GM18511 (cell line): ENCODE measurements around the gene RCC2.
"Not testable (repeated sequence)": the region's sequence is repeated elsewhere in the genome, so short reads cannot be mapped to it uniquely, and the experiment has no call there.

Experiments
- ATAC-seq: cut with Tn5 transposase; IDR thresholded peaks from one replicate; pipeline ENCODE4 v1.9.1; 2021; ENCODE audit warnings: mild to moderate bottlenecking, moderate library complexity; ENCODE audit not compliant: unreplicated experiment

RCC2 gene

DNA sequence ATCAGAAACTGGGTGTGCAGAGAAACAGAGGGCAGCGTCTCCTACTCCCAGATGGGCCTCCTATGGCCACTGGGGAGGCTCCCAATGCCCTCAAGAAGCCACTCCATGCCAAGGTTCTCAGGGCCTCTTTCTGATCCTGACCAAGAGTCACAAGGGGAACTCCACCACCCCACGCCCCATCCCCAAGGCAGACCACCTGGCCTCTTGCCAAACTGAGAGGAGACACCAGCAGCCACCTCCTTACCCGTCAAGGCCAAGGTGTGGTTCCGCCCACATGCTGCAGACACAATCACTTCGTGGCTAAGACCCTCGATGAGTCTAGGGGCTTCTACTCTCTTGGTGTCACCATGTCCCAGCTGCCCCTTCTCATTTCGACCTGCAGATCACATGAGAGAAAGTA is 17.0 kb downstream of the RCC2 start:
- no peak for ATAC-seq

DNA sequence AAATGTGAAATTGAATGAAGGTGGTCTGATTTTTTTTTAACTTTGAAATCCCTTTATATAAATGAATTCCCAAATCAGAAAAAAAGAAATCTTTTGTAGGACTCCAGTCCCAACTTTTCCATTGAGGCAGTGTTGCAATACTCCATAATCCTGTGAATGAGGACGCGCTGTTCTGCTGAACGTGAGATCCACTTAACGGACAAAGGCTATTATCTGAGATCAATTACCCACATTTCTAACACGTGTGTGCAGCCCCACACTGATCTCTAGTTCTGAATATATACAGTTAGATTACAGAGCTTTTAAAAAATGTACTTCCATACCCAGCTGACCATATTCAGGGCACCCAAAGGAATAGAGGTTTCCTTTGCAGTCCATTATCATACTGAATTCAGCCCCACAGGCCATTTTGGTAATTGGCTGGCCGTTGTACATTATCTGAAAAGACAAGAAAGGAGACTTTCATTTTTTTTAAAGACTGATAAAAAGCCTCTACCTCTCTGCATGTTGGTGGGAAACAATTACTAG is 19.0 kb downstream of the RCC2 start:
- ATAC-seq = no peak

DNA sequence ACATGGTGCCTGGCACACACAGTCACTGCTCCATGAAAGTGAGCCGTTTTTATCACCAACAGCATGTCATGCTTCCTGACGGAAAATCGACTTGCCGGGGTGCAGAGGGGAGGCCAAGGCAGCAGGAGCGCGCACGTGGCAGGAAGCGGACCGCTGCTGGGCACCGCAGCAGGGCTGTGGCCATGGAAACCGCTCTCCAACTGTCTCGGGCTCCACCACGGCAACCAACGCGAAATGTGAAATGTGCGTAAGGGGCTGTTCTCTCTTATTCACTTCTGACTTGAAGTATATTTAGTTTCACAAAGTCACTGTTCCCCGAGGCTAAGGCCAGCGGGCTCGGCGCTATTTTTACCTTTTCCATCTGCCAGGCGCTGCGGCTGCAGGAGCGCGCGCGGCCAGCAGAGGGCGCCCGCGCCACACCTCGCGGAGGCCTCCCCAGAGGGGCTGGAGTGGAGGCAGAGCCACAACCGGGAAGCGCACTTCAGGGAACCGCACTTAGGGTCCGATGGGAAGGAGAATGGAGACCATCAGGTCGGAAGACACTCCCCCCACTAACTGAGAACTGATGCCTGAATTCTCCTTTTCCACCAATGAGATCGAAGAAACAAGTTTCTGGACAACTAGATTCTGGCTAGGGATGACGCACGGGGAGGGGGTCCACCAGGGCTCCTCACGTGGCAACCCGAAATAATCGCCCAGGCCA is 19.7 kb downstream of the RCC2 start:
- ATAC-seq = no peak

DNA sequence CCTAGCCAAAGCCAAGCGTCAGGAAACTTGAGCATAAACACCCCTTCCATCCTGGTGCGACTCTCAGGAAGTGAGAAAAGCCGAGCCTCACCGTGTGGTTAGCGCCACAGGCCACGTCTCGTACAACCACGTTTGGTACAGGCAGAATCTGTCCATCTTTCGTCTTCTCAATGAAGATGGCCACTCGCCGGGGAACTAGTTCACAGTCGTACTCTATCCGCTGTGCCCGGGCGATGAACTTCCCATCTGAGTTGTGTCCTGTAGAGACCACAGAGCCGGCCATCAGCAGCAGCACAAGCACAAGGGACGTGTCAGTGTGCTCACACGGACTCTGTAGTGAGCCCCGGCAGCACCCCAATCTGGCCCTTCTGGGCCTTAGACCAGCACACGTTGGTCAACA is 23.1 kb downstream of the RCC2 start:
- no peak for ATAC-seq

DNA sequence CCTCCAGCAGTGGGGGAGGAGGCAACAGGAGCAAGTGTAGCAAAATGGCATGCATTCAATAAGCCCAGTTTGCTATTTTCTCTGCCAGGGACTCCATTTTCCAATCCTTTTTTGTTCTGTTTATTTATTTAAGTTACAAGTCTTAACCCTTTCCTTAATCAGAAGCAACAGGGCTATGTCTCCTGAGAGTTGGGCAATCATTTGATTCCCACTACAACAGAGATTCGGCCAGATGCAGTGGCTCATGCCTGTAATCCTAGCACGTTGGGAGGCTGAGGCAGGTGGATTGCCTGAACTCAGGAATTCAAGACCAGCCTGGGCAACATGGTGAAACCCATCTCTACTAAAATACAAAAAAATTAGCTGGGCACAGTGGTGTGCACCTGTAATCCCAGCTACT is 25.5 kb downstream of the RCC2 start:
- ATAC-seq = no peak

DNA sequence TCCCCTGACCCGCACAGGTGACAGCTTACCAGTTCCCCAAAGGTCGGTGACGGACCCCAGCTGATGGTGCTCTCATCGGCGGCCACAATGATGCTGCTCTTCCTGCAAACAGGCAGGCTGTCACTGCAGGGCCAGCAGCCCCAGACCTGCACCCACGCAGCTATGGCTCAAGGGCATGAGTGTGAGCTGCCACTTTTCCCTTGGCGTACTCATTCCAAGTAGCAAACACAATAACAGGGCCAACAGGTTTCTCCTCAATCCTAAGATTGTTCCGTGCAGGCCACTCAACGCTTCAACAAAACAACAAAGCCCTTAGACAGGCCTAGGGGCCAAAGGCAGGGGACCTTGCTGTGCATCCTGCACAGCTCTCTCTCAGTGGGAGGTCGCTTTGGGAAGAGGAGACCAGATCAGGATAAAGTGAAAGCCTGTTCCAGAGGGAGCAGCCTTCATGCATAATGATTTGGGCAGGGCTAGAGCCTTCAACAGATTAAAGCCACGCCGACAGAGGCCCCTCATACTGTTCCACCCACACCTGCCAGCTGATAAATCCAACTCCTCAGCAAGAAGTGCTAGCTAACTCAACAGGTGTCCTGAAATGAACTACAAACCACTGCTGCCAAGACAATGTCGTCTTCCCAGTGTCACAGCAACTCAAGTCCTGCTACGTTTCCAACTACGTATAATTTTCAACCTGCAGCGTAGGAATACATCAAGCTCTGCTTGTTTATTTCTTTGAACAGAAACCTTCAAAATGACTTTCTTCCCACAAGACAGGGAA is 27.2 kb downstream of the RCC2 start:
- ATAC-seq = no peak

DNA sequence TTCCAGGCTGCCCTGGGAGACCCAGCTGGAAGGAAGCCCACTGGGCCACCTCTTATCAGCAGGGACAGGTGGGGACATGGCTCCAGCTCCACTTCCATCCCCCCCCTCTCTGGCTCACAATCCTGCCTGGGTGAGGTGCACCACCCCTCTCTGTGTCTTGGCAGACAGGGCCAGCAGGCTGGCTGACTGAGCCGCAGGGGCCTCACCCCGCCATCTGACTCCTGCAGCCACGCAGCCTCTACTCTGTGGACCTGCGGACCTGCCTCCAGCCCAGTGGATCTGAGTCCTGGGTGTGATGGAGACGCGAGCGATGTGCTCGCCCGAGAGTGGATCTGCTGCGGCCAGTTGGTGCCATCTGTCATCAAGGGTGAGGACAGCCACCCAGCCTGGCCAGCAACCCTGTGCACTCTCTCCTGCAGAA is 30.1 kb downstream of the RCC2 start:
- ATAC-seq = no peak

DNA sequence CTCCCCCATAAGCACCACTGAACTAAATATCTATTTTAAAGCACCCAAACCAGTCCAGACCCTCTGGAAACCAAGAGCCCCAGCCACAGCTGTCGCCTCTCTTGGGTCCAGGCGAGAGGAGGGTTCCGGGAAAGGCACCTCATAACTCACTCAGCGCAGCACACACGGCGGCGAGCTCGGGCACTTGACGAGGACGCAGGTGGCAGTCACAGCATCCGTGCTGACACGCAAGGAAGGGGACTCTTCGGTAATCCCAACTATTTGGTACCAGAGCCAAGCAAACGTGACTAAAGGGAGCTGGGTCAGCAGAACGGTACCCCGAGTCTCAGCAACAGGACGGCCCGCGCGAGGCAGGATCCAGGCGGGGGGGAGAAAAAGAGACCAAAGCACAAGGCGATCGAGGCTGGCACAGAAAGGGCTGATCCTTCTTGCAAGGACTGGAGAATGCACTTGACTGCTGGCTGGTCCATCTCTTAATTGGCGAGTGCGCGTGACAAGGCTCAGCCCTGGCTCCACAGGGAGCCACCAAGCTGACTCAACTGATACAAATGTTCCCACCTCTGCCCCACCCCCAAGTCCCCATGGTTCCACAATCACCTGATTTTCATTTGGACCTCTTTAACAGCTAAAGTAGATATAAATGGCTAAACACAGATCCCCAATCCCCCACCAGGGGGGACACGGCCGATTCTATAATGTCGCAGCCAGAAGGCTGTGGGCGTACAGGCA is 31.5 kb downstream of the RCC2 start:
- ATAC-seq = not testable (repeated sequence)

DNA sequence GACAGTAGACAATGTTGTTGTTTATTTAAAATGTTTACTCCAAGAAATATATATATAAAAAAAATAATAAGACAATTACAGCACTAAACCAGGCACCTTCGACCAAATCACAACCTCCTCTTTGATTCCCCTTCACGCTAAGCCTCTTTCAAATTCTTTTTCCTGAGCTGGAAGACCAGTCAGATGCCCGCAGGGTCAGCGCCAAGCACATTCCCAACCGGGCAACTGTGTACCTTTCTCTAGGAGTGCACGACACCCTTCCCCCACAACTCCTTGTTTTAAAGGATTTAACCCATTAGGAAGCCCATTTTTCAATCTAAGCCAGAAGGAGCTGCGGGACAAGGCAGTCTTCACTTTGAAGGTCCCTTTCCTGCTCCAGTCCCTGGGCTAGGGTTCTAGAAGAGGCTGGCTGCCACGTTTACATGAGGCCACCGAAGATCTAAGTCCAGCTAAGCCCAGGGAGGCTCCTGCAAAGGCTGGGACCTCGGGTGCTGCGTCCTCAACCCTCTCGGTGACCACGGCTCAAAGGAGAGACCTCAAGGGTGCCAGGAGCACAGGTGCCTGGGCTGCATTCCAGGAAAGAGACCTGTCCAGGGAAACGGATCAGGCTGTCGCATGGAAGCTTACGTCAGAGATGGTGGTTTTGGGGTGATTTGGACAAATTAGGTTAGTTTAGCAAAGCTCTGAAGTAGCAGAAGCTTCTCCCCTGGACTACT is 32.6 kb downstream of the RCC2 start:
- not testable (repeated sequence) for ATAC-seq

DNA sequence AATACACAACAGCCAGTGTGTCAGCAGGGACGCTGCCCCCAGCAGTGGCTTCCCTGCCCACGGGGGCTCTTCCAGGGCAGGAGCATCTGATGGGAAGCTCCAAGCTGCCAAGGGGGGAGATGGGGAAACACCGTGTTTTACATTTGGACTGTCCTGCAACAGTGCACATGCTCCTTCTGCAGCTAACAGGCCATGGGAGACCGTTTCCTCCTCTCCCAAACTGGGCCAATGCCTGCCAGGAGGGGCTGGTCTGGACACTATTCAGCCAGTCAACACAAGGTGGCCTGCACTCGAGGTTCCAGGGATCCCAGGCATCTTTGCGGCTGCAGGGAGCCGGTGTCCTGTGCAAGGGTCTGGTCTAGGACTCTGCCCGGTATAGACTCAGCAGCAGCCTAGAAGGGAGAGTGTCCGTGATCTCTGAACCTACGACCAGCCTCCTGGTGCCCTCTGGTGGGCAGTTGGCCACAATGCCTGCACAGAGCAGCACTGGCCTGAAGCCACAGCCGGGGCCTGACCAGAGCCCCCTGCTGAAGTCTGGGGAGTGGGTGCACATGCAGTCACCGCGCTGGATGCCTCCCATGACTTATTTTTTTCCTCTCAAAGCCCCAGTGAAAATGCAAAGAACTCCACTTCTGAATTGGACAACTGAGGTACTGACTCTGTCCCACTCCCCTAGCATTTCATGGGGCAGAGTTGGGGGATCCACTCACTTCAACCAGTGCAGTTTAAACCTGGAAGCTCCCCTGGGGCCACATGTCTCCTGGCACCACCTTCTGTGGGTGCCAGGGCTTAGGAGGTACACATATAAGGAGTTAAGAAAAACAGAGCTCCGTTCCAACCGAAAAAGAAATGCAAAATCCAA is 33.3 kb downstream of the RCC2 start:
- no peak for ATAC-seq

DNA sequence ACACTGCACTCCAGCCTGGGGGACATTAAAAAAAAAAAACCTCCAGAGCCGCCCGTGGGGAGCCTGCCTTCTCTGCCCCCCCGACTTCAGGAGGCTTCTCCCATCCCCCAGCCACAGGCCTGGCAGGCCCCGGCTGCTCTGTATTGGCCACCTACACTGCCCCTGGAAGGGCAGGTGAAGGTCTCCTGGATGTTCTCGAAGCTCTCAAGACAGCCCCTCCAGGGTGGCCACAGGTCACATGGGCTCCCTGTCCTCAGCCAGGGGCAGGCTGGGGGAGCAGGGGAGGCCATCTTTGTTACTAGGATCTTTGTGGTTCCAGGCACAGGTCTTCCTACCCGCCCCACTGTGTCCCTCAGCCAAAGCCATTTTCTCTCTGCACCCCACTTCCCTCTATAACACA is 34.7 kb downstream of the RCC2 start:
- no peak for ATAC-seq

DNA sequence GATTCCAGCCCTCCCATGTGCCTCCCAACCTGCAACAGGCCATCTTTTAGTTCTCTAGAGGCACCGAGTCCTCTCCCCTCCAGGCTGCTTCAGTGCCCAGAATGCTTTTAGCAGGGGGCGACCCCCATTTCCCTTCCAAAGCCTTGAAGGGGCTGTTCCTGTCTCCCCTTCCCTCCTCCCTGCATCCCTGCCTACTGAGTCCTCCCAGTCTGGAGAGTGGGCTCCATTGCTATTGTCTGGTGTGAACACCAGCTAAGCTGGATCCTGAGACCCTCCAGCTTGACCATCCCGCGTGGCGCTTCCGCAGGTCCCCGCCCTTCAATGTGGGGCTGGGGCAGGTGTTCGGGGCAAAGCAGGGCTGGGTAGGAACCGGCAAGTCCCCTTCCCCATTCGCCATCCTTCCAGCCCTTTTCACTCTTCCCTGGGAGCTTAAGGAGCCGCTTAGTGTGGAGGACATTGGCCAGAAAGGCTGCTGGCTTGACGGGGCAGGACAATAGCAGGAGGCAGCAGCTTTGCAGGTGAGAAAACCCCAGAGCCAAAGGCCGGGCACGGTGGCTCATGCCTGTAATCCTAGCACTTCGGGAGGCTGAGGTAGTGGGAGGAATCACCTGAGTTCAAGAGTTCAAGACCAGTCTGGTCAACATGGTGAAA is 35.3 kb downstream of the RCC2 start:
- ATAC-seq = no peak

DNA sequence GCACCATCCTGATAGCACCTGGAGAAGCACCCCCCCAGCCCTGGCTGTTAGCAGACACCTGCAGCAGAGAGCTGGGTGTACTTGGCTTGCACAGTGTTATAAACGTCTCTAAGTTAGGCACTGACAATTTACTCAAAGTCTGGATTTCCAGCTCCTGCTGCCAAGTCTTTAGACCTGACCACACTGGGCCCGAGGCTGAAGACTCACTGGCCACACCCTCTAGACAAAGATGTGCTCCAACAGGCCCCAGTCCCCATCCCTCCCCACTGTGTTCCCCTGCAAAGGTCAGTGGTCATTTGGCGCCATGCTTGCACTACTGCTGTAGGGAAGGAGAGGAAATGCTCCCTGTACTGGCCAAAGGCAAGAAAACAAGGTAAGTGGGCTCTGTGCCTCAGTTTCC is 36.4 kb downstream of the RCC2 start:
- ATAC-seq = no peak

DNA sequence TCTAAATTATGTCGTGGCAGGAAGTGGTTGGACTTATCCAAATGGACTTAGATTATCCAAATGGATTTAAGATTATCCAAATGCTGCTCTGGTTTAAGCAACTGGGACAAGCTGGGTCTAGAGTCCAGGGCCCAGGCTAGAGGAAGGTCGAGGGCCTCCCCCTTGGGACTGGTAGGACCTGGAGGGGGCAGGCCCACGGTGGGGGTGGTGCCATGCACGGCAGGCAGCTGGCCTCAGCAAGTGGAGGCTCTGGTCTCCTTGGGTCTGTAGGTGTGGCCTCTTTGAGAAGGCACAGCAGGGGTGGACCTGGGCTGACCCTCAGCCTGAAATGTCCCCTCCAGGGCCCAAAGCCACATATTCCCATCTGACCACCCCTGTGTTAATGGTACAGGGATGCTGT is 37.6 kb downstream of the RCC2 start:
- no peak for ATAC-seq

DNA sequence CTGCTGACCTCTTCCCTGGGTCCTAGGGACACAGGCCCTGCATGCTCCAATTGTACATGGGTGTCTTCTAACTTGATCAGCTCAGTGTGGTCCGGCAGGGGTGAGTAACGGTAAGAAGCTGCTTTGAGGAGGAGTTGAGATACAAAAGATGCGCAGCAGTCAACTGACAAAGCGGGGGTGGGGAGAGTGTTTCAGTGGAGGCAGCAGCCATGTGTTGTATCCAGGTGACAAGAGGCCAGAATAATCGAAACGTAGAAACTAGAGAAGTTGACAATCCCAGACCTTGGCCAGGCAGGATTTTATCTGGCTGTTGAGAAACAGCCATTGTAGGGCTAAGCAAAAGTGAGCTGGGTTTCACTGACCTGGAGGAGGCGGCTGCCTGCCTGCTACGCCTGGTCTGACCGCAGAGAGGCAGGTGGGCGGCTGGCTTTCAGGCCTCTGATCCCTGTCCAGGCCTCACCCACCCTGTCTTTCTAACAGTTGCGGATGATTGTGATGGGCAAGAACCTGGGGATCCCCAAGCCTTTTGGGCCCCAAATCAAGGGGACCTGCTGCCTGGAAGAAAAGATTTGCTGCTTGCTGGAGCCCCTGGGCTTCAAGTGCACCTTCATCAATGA is 38.6 kb downstream of the RCC2 start:
- ATAC-seq = no peak

DNA sequence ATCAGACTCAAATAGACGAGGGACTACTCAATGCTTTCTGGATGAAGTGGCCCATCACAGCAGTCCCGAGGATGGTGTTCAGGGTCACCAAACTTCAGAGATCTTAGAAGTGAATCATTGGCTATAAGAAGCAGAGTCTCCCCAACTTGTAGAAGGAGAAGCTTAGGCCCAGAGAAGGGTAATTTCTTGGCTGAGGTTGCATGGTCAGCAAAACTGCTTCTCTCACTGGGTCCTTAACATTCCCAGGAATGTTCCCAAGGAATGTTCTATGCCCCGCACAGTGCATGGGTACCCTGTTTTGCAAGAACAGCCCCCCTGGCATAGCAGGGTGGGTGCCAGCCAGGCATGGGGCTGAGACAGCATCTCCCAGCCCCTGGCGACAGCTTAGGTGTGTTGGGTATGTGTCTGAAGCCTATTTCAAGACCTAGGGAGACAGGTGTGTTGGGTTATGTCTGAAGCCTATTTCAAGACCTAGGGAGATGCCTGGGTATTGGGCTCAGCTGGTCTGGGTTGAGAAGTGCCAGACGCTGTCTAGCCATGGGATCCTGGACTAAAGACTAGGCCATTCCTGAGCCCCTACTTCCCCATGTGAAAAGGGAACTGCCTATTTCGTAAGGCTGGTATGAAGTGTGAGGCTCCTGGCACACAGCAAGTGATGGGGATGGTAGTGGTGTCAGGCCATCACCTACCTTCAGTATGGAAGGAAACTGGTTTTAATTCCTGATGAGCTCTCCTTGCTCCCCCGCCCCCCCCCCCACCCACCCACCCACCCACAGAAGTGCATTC is 41.4 kb downstream of the RCC2 start:
- ATAC-seq = no peak

DNA sequence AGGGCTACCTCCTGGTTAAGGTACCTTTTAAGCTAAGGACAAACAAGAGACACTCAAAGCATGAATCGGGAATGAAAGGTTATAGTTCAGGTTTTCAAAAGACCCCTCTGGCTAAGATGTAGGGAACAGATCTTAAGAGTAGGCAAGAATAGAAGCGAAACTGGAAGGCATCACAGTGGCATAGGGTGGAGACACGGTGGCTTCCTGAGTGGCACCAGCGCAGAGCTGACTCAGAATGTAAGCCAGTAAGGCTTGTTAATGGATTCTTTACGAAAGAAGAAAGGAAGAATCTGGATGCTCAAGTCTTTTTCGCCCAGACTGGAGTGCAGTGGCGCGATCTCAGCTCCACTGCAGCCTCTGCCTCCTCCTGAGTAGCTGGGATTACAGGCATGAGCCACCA is 46.2 kb downstream of the RCC2 start:
- no peak for ATAC-seq

DNA sequence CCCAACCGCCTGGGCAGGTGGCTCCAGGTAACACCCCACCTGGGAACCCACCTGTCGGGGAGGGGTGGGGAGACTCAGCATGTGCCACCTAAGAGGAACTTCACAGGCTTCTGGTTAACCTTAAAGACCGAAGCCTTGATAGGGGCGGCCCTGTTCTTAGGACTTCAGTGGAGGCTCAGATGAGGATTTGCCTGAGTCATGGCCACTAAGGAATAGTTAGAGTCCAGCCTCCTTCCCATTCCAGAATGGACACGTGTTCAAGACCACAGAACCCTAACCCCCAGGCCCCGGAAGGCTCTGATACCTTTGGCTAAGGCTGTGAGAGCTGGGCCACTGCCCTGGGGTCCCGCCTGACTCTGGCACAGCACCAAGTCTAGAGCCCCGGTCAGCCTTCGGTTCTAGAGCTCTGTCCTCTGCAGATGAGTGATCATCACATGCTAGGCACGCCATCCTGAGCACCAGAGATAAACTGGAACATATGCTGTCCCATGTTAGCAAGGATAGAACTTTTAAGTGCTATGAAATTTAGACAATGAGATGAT is 47.2 kb downstream of the RCC2 start:
- ATAC-seq = no peak
